ENCODE results near the gene LHX6.
A peak's percentile ranks its signal among the peaks of the same experiment; 100 is the strongest.

LHX6 gene

GRCh38 chr9:122190597-122191381, 38.0 kb downstream of the LHX6 start:
- DNase-seq = no peak

DNA sequence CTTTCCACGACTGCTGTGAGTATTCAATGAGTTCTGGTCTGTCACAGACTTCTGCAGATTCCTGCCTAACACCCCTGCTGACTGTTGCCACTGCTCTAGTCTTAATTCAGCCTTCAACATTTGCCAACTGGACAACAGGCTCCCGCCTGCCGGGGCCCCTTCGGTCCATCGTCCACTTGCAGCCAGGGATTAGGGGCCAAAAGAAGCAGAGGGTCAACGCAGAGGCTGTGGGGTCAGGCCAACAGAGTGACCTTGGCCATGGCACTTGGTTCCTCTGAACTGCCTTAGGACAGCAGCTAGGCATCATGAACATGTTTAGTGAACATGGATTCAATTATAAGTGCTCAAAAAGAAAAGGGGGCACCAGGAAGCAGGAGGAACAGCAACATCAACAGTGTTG, 40.4 kb downstream of the LHX6 start:
- DNase-seq = no peak

GRCh38 chr9:122186777-122187470, 41.8 kb downstream of the LHX6 start:
- no peak for DNase-seq

DNA sequence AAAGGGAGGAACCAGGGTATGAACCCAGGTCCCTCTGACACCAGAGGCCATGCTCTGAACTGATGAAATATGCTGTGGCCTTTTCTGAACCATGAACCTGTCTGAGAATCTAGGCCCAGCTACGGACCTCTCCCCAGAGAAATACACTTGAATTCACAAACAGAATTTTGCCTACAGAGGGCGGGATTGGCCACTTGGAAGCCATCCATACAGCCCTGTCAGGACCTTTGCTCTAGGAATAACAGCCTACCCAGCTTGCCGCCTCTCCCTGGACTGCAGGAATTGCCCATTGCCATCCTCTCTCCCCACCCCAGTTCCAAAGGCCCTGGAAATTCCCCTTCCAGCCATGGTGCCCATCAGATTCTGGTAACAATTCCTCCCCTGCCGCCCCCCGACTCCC, 42.5 kb downstream of the LHX6 start:
- no peak for DNase-seq

- DNase-seq = no peak
These were observed 44.2 kb downstream of the LHX6 start for GRCh38 chr9:122184551-122184950.

GRCh38 chr9:122183501-122183900, 45.3 kb downstream of the LHX6 start:
- no peak for DNase-seq

DNA sequence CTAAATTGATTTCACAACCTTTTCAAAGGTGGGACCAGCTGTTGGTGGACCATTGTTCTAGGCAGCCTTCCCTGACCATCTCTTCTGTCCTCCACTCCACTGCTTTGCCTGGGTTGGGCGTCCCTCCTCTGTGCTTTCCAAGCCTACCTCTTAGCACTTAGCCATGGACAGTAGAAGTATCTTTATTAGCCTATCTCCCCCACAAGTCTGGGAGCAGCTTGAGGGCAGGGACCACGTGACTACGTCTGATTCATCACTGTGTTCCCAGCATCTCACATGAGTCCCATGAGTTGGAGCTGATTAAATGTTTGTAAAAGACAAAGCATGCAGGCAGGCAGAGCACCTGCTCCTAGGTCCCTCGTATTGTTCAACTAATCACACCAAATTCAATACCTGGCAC, 48.1 kb downstream of the LHX6 start:
- DNase-seq = peak; percentile 61

- DNase-seq = no peak
These were observed 49.1 kb downstream of the LHX6 start for GRCh38 chr9:122179690-122180074.

DNA sequence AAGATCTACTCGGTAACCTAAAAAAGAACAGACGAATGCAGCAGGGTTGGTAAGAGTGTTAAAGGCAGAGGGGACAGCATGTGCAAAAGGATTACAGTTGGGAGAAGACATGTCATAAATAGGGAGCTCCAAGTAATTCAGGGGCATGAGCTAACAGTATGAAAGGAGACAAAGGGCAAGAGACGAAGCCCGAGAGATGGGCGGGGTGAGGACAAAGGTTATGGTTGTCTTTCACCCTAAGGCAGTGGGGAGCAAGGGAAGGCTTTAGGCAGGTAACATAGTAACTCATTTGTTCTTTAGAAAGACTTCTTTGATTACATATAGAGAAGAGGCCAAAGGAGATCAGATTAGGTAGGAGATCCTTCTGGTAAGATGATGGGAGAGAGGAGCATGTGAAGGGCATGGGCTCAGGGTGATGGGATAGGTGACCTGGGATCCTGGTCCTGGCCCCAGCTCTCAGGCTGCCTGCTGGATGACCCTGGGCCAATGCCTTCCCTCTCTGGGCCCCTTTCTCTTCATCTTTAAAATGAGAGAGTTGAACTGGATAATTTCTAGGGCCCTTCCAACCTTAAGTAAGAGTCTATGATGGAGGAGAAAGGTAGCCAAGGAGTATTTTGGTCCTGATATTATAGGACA, 49.6 kb downstream of the LHX6 start:
- DNase-seq = no peak

- no peak for DNase-seq
These were observed 51.8 kb downstream of the LHX6 start for GRCh38 chr9:122176916-122177315.

- no peak for DNase-seq
These were observed 55.1 kb downstream of the LHX6 start for GRCh38 chr9:122173670-122174069.

- peak; percentile 76 for DNase-seq
These were observed 56.6 kb downstream of the LHX6 start for GRCh38 chr9:122172131-122172530.

DNA sequence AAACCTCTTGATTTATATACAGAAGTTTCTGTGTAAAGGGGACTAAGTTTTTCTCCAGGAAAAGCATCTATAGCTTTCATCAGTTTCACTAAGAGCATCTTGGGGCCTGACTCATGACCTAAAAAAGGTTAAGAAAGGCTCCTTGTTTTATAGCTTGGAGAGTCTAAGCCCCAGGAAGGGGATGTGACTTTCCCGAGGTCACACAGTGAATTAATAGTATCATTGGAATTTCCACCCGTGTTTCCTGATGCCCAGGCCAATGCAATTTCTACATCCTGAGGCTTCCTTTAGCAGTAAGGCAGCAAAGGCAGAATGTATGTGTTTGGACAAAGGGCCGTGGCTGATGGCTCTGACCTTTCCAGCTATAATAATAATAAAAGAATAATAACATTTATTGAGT, 60.4 kb downstream of the LHX6 start:
- no peak for DNase-seq

GRCh38 chr9:122164286-122164685, 64.5 kb downstream of the LHX6 start:
- DNase-seq = no peak

- DNase-seq = no peak
These were observed 66.3 kb downstream of the LHX6 start for GRCh38 chr9:122162415-122162814.

DNA sequence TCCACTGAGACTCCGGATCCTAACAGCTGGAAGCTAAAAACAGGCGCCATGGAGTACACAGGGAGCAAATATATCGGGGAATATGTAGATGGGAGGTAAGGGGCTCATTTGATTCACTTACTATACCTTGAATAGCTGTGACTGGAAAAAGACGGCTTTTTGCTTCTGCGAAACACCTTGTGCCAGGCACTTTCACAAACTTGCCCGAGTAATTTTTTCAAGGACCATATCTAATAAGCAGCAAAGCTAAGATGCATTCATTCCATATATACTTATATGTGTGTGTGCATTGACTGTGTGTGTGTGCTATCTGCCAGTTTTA, 68.9 kb downstream of the LHX6 start:
- no peak for DNase-seq

DNA sequence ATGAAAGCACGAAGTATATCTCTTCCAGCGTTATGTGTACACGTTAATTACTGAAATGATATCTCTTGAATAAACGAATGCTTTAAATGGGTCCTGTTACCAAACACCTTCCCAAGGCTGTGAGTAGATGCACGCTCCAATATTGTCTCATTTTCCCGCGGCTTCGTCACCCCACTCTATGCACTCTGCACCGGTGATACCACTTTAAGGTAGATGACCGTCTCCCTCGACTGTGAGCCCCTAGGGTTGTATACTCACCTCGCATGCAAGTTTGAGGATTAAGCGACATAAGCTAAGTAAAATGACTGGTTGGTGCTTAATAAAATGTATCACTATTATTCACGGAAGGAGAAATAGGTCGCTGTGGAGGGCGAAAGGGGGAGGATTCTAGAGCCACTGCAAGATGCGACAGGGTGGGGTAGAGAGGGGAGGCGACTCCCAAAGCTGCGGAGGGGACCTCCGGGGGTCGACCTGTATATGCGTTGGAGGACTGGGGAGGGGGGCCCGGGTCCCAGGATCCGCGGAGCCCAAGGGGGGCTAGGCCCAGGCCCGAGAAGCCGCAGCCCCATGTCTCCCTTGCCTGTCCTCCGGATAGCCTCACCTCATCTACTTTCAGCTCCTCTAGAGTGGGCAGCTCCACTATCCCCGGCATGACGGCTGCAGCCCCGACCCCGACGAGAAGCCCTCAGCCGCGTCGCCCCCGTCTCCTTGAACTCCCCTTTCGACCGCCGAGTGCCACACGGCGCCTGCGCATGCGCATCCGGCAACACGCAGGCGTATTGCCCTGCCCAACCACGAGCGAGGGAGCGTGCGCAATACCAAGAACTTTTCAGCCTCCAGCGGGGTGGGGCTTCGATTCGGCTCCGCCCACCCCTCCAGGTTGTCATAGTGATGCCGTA, 69.5 kb downstream of the LHX6 start, which contains the start of the genes MORN5 and NDUFA8:
Gene MORN5, plus strand, starts transcription at position 883 of the 899 bp plus-strand sequence. CDS start 65 bp downstream, outside the sequence.
Gene NDUFA8, minus strand, starts transcription at position 754 of the 899 bp plus-strand sequence. Its CDS starts 102 bp downstream, at position 652.
- DNase-seq = peak; percentile 96

GRCh38 chr9:122158202-122158601, 70.6 kb downstream of the LHX6 start:
- peak; percentile 89 for DNase-seq

- no peak for DNase-seq
These were observed 73.0 kb downstream of the LHX6 start for GRCh38 chr9:122155796-122156195.
